MM.1S (cell line): ENCODE measurements around the gene MED13L.

Experiments used
- EZH2 ChIP-seq: fragments of 300-600 bp; sonication (generic); optimal IDR thresholded peaks from 2 replicates; pipeline ENCODE3; 2017; ENCODE audit warnings: low read depth, mild to moderate bottlenecking, antibody characterized with exemption, low read length, mixed read lengths
- EZH2phosphoT487 ChIP-seq: fragments of 300-600 bp; sonication (generic); IDR thresholded peaks from 2 replicates; pipeline ENCODE4 v1.6.1; 2018; ENCODE audit warnings: antibody characterized with exemption, low read length
- TF ChIP-seq, protein P1 (sequence below): fragments of 300-600 bp; sonication (generic); IDR thresholded peaks from 2 replicates; pipeline ENCODE4 v1.5.1; 2016; ENCODE audit warnings: antibody characterized with exemption, low read length, mixed read lengths

- TF ChIP-seq EZH2phosphoT487 = no peak
- TF ChIP-seq EZH2 = no peak
- TF ChIP-seq, protein P1, sequence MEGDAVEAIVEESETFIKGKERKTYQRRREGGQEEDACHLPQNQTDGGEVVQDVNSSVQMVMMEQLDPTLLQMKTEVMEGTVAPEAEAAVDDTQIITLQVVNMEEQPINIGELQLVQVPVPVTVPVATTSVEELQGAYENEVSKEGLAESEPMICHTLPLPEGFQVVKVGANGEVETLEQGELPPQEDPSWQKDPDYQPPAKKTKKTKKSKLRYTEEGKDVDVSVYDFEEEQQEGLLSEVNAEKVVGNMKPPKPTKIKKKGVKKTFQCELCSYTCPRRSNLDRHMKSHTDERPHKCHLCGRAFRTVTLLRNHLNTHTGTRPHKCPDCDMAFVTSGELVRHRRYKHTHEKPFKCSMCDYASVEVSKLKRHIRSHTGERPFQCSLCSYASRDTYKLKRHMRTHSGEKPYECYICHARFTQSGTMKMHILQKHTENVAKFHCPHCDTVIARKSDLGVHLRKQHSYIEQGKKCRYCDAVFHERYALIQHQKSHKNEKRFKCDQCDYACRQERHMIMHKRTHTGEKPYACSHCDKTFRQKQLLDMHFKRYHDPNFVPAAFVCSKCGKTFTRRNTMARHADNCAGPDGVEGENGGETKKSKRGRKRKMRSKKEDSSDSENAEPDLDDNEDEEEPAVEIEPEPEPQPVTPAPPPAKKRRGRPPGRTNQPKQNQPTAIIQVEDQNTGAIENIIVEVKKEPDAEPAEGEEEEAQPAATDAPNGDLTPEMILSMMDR = no peak
Measured at GRCh38 chr12:116150452-116150851, 127.0 kb downstream of the MED13L start.
